GM12892 (cell line): Measurements from ENCODE around the gene SKIL.

Experiments
- POLR2A ChIP-seq: IDR thresholded peaks from 2 replicates; pipeline ENCODE4 v1.6.1; 2011; ENCODE audit warnings: low read depth, low read length, control low read depth
- TAF1 ChIP-seq: IDR thresholded peaks from 2 replicates; pipeline ENCODE4 v1.6.1; 2011; ENCODE audit warnings: low read depth, mild to moderate bottlenecking, control low read depth, low read length, borderline replicate concordance

GRCh38 chr3:170330366-170330765 lies 27.1 kb upstream of the SKIL start:
- no peak for TF ChIP-seq POLR2A
- TF ChIP-seq TAF1: no peak
